NT2/D1 (cell line): ENCODE measurements around the gene KAT7.

Source experiments
- SUZ12 ChIP-seq: IDR thresholded peaks from 2 replicates; pipeline ENCODE4 v1.6.1; 2011; ENCODE audit not compliant: insufficient read length, insufficient read depth; ENCODE audit errors: extremely low read depth
- ZNF274 ChIP-seq: IDR thresholded peaks from 2 replicates; pipeline ENCODE4 v1.6.1; 2011; ENCODE audit warnings: mild to moderate bottlenecking, low read depth, low read length

GRCh38 chr17:49752508-49752907, 36.0 kb upstream of the KAT7 start:
- TF ChIP-seq ZNF274 (no peak), SUZ12 (no peak)
